Neural progenitor cell (in vitro differentiated cells): ENCODE results near the gene LPCAT2. TPM values are rescaled to one million over a fixed set of nuclear protein-coding genes. Genes with fewer than 3 reads are reported as not detected.

Experiments
- DNase-seq: peaks from one replicate; pipeline ENCODE4 v3.0.0-alpha.2; 2016; ENCODE audit warnings: low spot score
- H2AFZ ChIP-seq: fragments of 200-600 bp; sonication (generic); replicated peaks from 2 replicates; pipeline ENCODE4 v1.6.1; 2016; ENCODE audit warnings: antibody characterized with exemption
- H3F3A ChIP-seq: fragments of 200-600 bp; sonication (generic); 2 replicates; pipeline ENCODE4 v1.6.1; 2016; ENCODE audit warnings: antibody characterized with exemption, low read depth
- H3K27ac ChIP-seq: fragments of 200-600 bp; sonication (generic); 2 replicates; pipeline ENCODE4 v1.5.1; 2016; ENCODE audit warnings: mild to moderate bottlenecking
- H3K27me3 ChIP-seq: fragments of 200-600 bp; sonication (generic); 2 replicates; pipeline ENCODE4 v1.6.1; 2016; ENCODE audit warnings: mild to moderate bottlenecking, moderate library complexity
- H3K36me3 ChIP-seq: fragments of 200-600 bp; sonication (generic); 2 replicates; pipeline ENCODE4 v1.5.1; 2016
- H3K4me1 ChIP-seq: fragments of 200-600 bp; sonication (generic); 2 replicates; pipeline ENCODE4 v1.6.1; 2016; ENCODE audit warnings: mixed run types
- H3K4me2 ChIP-seq: fragments of 200-600 bp; sonication (generic); 2 replicates; pipeline ENCODE4 v1.6.1; 2016
- H3K4me3 ChIP-seq: fragments of 200-600 bp; sonication (generic); 2 replicates; pipeline ENCODE4 v1.5.1; 2016
- H3K79me2 ChIP-seq: fragments of 200-600 bp; sonication (generic); 2 replicates; pipeline ENCODE4 v1.6.1; 2016; ENCODE audit warnings: low read depth
- H3K9ac ChIP-seq: fragments of 200-600 bp; sonication (generic); 2 replicates; pipeline ENCODE4 v1.6.1; 2016
- H3K9me3 ChIP-seq: fragments of 200-600 bp; sonication (generic); 2 replicates; pipeline ENCODE4 v1.5.1; 2016; ENCODE audit warnings: low read depth
- H4K20me1 ChIP-seq: fragments of 200-600 bp; sonication (generic); 2 replicates; pipeline ENCODE4 v1.6.1; 2016; ENCODE audit warnings: low read depth
- H3K27ac Mint-ChIP-seq: 3 replicates; pipeline ENCODE4 v1.8.0; 2021; ENCODE audit warnings: mixed read lengths
- H3K27me3 Mint-ChIP-seq: 2 replicates; pipeline ENCODE4 v1.8.0; 2022; ENCODE audit warnings: low read depth, mild to moderate bottlenecking, inconsistent platforms, moderate library complexity, mixed read lengths; ENCODE audit not compliant: insufficient read depth
- H3K36me3 Mint-ChIP-seq: 3 replicates; pipeline ENCODE4 v1.8.0; 2021; ENCODE audit warnings: mixed read lengths
- H3K4me1 Mint-ChIP-seq: 3 replicates; pipeline ENCODE4 v1.8.0; 2021; ENCODE audit warnings: mixed read lengths
- H3K4me3 Mint-ChIP-seq: 3 replicates; pipeline ENCODE4 v1.8.0; 2021; ENCODE audit warnings: mild to moderate bottlenecking, moderate library complexity, mixed read lengths
- H3K9me3 Mint-ChIP-seq: 3 replicates; pipeline ENCODE4 v1.8.0; 2020; ENCODE audit warnings: mixed read lengths
- CTCF ChIP-seq: fragments of 200-600 bp; sonication (generic); IDR thresholded peaks from 2 replicates; pipeline ENCODE4 v1.5.1; 2017; ENCODE audit warnings: antibody characterized with exemption, mild to moderate bottlenecking
- EZH2 ChIP-seq: fragments of 200-600 bp; sonication (generic); IDR thresholded peaks from 2 replicates; pipeline ENCODE4 v1.6.1; 2017; ENCODE audit warnings: antibody characterized with exemption, mild to moderate bottlenecking, moderate library complexity
- EZH2phosphoT487 ChIP-seq: fragments of 200-600 bp; sonication (generic); IDR thresholded peaks from 2 replicates; pipeline ENCODE4 v1.6.1; 2017; ENCODE audit warnings: antibody characterized with exemption
- total RNA-seq: library from RNA; depleted of rRNA; stranded (reverse); fragments of >200 nt; gene quantifications from 2 replicates; pipeline ENCODE4 v1.2.3, GENCODE V29; 2015; ENCODE audit warnings: low replicate concordance

Gene LPCAT2
- total RNA-seq, 1 donor from 2014 or later = 14.2 TPM

DNA sequence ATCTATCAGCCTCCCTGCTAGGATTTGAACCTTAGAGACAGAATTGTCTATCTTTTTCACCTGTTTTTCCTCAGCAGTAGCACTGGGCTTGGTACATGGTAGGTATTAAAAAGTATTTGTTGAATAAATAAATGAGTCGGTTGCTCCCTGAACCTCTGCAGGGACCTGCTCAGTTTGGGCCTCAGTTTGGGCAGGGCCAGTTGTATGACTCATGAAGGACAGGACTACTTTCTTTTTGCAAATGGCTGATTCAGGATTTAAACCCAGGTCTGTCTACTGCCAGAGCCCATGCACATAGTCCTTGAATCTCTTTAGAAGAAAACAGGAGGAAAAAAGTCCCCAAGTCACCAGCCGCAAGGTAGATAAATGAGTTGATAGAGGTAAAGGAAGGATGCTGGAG lies 26.8 kb upstream of the LPCAT2 start:
- peaks cover 18% of the 10 kb centered on the region for H3K27me3 Mint-ChIP-seq
- no peak overlapping the region for H2AFZ ChIP-seq
- TF ChIP-seq EZH2 (no peak), EZH2phosphoT487 (no peak)
- H3K27ac Mint-ChIP-seq = no peak overlapping the region
- H3K36me3 Mint-ChIP-seq = peaks cover 23% of the 10 kb centered on the region
- no peaks in the 10 kb centered on the region for H3K36me3 ChIP-seq
- no peaks in the 10 kb centered on the region for H4K20me1 ChIP-seq
- H3K27me3 ChIP-seq = peaks cover 54% of the 10 kb centered on the region
- no peak for DNase-seq
- no peak overlapping the region for H3K4me3 ChIP-seq
- no peak overlapping the region for H3K9ac ChIP-seq
- no peaks in the 10 kb centered on the region for H3K79me2 ChIP-seq
- H3K4me1 ChIP-seq = peaks cover 13% of the 10 kb centered on the region
- H3K4me2 ChIP-seq = no peak overlapping the region
- no peaks in the 10 kb centered on the region for H3K9me3 Mint-ChIP-seq
- no peak overlapping the region for H3K27ac ChIP-seq
- H3K9me3 ChIP-seq = no peaks in the 10 kb centered on the region
- no peak overlapping the region for H3K4me3 Mint-ChIP-seq
- peaks cover 17% of the 10 kb centered on the region for H3K4me1 Mint-ChIP-seq
- peaks cover 16% of the 10 kb centered on the region for H3F3A ChIP-seq

DNA sequence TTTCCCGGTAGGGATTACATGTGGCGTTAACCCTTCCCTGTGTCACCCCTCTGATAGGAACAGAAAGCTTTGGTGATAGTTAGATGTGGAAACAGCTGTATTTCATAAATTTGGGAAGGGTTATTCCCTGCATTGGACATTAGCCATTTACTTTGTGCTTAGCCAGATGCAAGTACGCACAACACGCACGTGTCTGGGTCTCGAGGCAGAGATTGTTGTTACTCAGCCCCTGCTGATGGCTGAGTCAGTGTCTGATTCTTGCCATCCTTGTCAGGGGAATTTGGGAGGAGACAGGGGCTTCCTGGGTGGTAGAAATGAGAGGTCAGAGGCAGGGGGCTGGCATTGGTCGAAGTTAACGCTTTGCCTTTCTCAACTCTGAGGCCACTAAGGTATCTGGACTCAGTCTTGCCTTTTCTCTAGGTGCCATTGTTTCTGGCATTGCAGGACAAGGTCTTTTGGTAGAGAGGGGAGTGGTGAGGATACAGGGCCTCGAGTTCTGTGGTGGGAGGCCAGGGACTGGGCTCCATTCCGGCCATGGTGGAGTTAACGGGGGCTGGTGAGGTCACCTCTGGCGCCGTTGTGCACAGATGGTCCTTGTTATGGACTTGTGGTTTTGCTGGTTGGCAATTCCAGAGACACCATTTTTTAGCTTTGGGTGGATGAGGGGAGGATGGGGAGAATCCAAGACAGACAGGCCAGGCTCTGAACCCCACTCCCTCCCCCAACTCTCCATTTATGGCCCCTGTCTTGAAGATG lies 21.6 kb upstream of the LPCAT2 start:
- H3K4me3 ChIP-seq = no peak overlapping the region
- no peak overlapping the region for H3K9ac ChIP-seq
- H3K79me2 ChIP-seq = no peaks in the 10 kb centered on the region
- Mint-ChIP-seq H3K27ac (no peak overlapping the region), H3K27me3 (peaks cover 5% of the 10 kb centered on the region), H3K4me1 (no peaks in the 10 kb centered on the region), H3K4me3 (no peak overlapping the region), H3K9me3 (no peaks in the 10 kb centered on the region), H3K36me3 (peaks cover 37% of the 10 kb centered on the region)
- no peak overlapping the region for H2AFZ ChIP-seq
- H3K27me3 ChIP-seq = peaks cover 4% of the 10 kb centered on the region
- no peak for DNase-seq
- no peaks in the 10 kb centered on the region for H3K36me3 ChIP-seq
- no peaks in the 10 kb centered on the region for H4K20me1 ChIP-seq
- no peaks in the 10 kb centered on the region for H3K4me1 ChIP-seq
- H3K9me3 ChIP-seq = no peaks in the 10 kb centered on the region
- H3F3A ChIP-seq = no peaks in the 10 kb centered on the region
- H3K27ac ChIP-seq = no peak overlapping the region
- H3K4me2 ChIP-seq = no peak overlapping the region
- TF ChIP-seq EZH2 = no peak
- no peak for TF ChIP-seq EZH2phosphoT487
- TF ChIP-seq CTCF = no peak

GRCh38 chr16:55488306-55488705 lies 20.6 kb upstream of the LPCAT2 start:
- Histone ChIP-seq H3K27ac (no peak overlapping the region), H3K4me3 (no peak overlapping the region), H3K36me3 (no peaks in the 10 kb centered on the region), H4K20me1 (no peaks in the 10 kb centered on the region), H3K4me1 (no peaks in the 10 kb centered on the region), H3K79me2 (no peaks in the 10 kb centered on the region), H3K27me3 (no peaks in the 10 kb centered on the region), H3F3A (no peaks in the 10 kb centered on the region), H3K9ac (no peak overlapping the region), H2AFZ (no peak overlapping the region), H3K9me3 (no peaks in the 10 kb centered on the region), H3K4me2 (no peak overlapping the region)
- H3K4me3 Mint-ChIP-seq = no peak overlapping the region
- H3K27ac Mint-ChIP-seq = no peak overlapping the region
- TF ChIP-seq EZH2phosphoT487 = no peak
- TF ChIP-seq CTCF = no peak
- no peak for TF ChIP-seq EZH2
- H3K27me3 Mint-ChIP-seq = peaks cover 5% of the 10 kb centered on the region
- no peaks in the 10 kb centered on the region for H3K9me3 Mint-ChIP-seq
- no peak for DNase-seq
- peaks cover 35% of the 10 kb centered on the region for H3K36me3 Mint-ChIP-seq
- no peaks in the 10 kb centered on the region for H3K4me1 Mint-ChIP-seq
